Bronchial epithelial cell (primary cell): ENCODE results near the gene HIGD2B. TPM values are rescaled to one million over a fixed set of nuclear protein-coding genes. Genes with fewer than 3 reads are reported as not detected.
A peak's percentile ranks its signal among the peaks of the same experiment; 100 is the strongest.
"Not testable (repeated sequence)": the region's sequence is repeated elsewhere in the genome, so short reads cannot be mapped to it uniquely, and the experiment has no call there.

ENCODE experiments used
- DNase-seq: peaks from one replicate; pipeline ENCODE4 v3.0.0-alpha.2; 2010; ENCODE audit warnings: low read depth
- FAIRE-seq: peaks from 2 replicates; lab custom pipeline; 2011; peaks lifted over from hg19 to GRCh38; lab: Jason Lieb, UNC
- H3K27me3 ChIP-seq: 2 replicates; pipeline ENCODE4 v1.5.1; 2011; ENCODE audit warnings: low read length; ENCODE audit not compliant: control insufficient read depth, insufficient read depth
- H3K36me3 ChIP-seq: 2 replicates; pipeline ENCODE4 v1.5.1; 2011; ENCODE audit warnings: low read length; ENCODE audit not compliant: control insufficient read depth, insufficient read depth
- H3K4me3 ChIP-seq: 2 replicates; pipeline ENCODE4 v1.5.1; 2011; ENCODE audit warnings: mild to moderate bottlenecking, low read depth, low read length, control low read depth
- CTCF ChIP-seq: IDR thresholded peaks from 2 replicates; pipeline ENCODE4 v1.5.1; 2011; ENCODE audit warnings: mild to moderate bottlenecking, moderate library complexity, low read length, control low read depth, inconsistent platforms; ENCODE audit not compliant: insufficient read depth, severe bottlenecking
- total RNA-seq: library from RNA; depleted of rRNA; stranded (reverse); fragments of >200 nt; gene quantifications from 2 replicates; pipeline ENCODE4 v1.2.1, GENCODE V29; 2014

HIGD2B gene
- total RNA-seq, 1 donor from 2014 or later = not detected

- H3K36me3 ChIP-seq = no peaks in the 10 kb centered on the region
- no peaks in the 10 kb centered on the region for H3K27me3 ChIP-seq
- no peak for TF ChIP-seq CTCF
- FAIRE-seq = no peak
- no peak overlapping the region for H3K4me3 ChIP-seq
- no peak for DNase-seq
Observed at GRCh38 chr15:72728821-72729220, 42.8 kb upstream of the HIGD2B start.

GRCh38 chr15:72728249-72728648, 42.3 kb upstream of the HIGD2B start:
- not testable (repeated sequence) for FAIRE-seq, DNase-seq

GRCh38 chr15:72727154-72727553, 41.2 kb upstream of the HIGD2B start:
- TF ChIP-seq CTCF = no peak
- H3K27me3 ChIP-seq = no peaks in the 10 kb centered on the region
- FAIRE-seq = no peak

More at GRCh38 chr15:72728249-72728648, 42.3 kb upstream of the HIGD2B start:
- H3K4me3 ChIP-seq, H3K36me3 ChIP-seq, H3K27me3 ChIP-seq: not testable (repeated sequence)

GRCh38 chr15:72725851-72726250, 39.9 kb upstream of the HIGD2B start:
- H3K4me3 ChIP-seq, H3K27me3 ChIP-seq, FAIRE-seq, DNase-seq, H3K36me3 ChIP-seq: not testable (repeated sequence)

More at GRCh38 chr15:72727154-72727553, 41.2 kb upstream of the HIGD2B start:
- DNase-seq = no peak
- H3K36me3 ChIP-seq = no peaks in the 10 kb centered on the region
- no peak overlapping the region for H3K4me3 ChIP-seq

GRCh38 chr15:72725446-72725845, 39.5 kb upstream of the HIGD2B start:
- no peaks in the 10 kb centered on the region for H3K36me3 ChIP-seq
- H3K4me3 ChIP-seq = no peak overlapping the region
- FAIRE-seq (no peak), DNase-seq (no peak)
- H3K27me3 ChIP-seq = no peaks in the 10 kb centered on the region
- no peak for TF ChIP-seq CTCF

- no peaks in the 10 kb centered on the region for H3K27me3 ChIP-seq
- H3K36me3 ChIP-seq = no peaks in the 10 kb centered on the region
- no peak for FAIRE-seq
- no peak overlapping the region for H3K4me3 ChIP-seq
- no peak for DNase-seq
- no peak for TF ChIP-seq CTCF
Observed at GRCh38 chr15:72724028-72724427, 38.0 kb upstream of the HIGD2B start.

- peak; percentile 63 for DNase-seq
- Histone ChIP-seq H3K4me3 (no peak overlapping the region), H3K27me3 (no peaks in the 10 kb centered on the region), H3K36me3 (no peaks in the 10 kb centered on the region)
- peak; percentile 79 for TF ChIP-seq CTCF
- no peak for FAIRE-seq
Observed at GRCh38 chr15:72722071-72722696, 36.2 kb upstream of the HIGD2B start.

- not testable (repeated sequence) for H3K4me3 ChIP-seq, H3K36me3 ChIP-seq, FAIRE-seq, DNase-seq, H3K27me3 ChIP-seq
Observed at GRCh38 chr15:72708551-72709303, 22.7 kb upstream of the HIGD2B start.
